Stimulated activated CD8-positive, alpha-beta memory T cell treated with anti-CD3 and anti-CD28 coated beads, Interleukin-2, amount 100 ng/mL, for 1 hour (primary cell): ENCODE data around the gene TRIM21.
"Not testable (repeated sequence)": the region's sequence is repeated elsewhere in the genome, so short reads cannot be mapped to it uniquely, and the experiment has no call there.

ENCODE experiments used
- DNase-seq, 2 donors: peaks; one replicate each; pipeline ENCODE4 v3.0.0-alpha.2; 2020; ENCODE audit warnings: low read depth in 2 of 2

The TRIM21 gene

DNA sequence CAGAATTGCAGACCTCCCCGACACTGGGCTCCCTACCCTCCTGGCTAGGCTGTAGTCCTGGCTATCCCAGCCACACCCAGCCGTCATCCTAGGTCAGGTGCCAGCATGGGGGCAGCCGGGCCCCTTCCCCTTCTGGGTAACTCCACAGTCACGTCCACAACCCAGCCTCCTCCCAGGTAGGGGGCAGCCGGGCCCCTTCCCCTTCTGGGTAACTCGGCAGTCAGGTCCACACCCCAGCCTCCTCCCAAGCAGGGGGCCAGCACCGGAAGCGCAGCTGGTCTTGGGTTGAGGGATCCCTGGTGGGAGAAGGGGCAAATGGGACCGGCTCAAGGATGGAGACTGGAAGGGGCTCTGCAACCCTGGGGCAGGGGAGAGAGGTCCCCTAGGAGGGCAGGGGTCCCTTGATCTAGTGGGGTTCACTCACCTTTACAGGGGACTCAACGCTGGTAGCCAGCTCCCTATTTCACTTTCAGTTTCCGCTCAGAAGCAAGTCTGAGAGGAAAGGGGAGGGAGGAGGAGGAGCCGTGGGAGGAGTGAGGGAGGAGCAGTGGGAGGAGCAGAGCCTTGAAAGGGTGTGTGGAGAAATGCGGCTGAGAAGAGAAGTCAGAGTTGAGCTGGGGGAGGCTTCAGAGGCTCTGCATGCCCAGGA lies at the start of gene TRIM21:
TRIM21 (minus strand) TSS at position 494 of the 649 bp plus-strand sequence. CDS start 3,293 bp downstream, outside the sequence.
- peak; percentile 73 to 74 for DNase-seq

DNA sequence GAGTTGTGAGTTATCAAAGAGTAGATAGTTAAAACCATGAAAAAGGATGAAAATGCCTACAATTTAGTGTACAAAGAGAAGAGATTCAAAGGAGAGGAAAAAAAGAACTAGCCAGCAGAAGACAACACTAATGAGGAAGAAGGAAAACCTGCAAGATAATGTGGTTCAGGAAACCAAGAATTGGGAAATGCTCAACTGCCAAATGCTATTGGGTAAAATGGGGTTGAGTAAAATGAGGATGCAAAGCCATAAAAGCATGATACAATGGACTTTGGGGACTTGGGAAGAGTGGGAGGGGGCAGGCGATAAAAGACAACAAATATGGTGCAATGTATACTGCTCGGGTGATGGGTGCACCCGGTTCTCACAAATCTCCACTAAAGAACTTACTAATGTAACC lies 48.0 kb upstream of the TRIM21 start:
- DNase-seq, result no peak

DNA sequence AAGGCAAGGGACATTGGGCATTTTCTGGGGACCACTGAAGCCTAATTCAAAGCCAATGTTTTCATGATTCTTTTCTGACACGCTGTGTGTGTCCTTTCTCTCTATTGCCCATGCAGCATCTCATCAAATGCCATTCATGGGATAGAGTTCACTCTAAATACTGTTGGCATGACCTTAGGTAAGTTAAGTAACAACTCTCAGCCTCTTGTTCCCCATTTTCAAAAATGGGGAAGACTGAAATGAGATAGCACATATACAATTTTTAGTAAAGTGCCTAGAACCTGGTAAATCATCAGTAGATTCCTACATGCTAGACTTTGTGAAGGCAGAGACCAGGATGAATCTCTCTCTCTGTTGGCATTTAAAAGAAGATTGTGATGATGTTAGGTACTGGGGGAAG lies 42.9 kb upstream of the TRIM21 start:
- no peak for DNase-seq

DNA sequence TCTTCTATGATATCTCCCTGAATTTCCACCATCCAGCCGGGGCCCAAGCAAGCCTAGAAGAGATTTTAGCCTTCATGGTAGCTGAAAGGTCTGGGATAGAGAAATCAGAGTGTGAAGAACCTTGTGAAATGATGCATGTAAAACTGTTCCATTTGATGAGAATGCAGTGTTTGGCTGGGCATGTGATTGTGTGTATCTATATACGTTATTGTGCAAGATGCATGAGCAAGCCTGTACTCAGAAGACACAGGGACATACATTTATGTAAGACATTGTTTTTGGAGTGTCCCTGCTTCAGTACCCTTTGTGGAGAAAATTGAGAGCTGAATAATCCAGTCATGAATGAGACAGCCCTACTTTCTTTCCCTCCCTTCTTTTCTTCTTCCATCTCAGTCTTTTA lies 40.4 kb upstream of the TRIM21 start:
- no peak for DNase-seq

DNA sequence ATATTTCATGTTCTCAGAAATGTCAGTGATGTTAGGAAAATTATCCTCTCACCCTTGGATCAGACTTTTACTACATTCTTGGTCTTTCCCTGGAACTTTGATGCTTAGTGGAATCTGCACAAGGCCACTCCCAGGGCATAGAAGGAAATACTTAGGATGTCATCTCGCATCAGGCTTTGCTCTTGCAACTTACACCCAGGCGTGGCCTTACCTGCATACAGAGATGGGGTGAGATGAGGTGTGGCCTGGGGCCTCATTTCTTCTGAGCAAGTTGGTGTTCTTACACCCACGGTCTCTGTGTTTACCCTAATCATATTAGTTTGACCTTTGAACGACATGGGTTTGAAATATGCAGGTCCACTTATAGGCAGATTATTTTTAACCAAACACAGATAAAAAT lies 36.5 kb upstream of the TRIM21 start:
- DNase-seq, result no peak

DNA sequence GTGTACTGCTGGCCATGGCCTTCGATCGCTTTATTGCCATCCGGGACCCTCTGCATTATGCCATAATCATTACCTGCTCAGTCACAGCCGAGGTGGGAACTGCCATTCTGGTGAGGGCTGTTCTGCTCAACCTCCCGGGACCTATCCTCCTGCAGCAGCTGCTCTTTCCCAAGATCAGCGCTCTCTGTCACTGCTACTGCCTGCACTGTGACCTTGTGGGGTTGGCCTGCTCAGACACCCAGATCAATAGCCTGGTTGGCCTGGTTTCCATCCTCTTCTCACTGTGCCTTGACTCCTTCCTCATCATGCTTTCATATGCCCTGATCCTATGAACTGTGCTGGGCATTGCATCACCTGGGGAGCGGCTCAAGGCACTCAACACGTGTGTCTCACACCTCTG lies 24.9 kb upstream of the TRIM21 start:
- no peak for DNase-seq

DNA sequence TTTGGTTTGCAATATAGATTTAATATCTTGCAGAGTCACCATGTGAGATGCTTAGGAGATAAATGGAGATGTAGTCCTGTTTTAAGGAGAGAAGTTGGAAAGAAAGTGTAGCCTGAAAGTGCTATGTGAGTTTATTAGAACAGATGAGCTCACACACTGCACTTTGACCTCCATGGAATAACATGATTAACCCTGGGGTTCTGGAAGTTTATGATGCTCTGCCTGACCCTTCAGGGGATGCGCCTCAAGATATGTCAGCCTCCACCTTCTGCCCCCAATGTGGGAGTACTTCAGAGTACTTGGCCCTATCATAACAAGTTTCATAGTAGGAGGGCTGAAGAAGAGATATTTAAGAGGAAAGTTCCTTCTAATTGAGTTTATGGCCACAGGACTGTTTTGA lies 23.3 kb upstream of the TRIM21 start:
- DNase-seq, result no peak

DNA sequence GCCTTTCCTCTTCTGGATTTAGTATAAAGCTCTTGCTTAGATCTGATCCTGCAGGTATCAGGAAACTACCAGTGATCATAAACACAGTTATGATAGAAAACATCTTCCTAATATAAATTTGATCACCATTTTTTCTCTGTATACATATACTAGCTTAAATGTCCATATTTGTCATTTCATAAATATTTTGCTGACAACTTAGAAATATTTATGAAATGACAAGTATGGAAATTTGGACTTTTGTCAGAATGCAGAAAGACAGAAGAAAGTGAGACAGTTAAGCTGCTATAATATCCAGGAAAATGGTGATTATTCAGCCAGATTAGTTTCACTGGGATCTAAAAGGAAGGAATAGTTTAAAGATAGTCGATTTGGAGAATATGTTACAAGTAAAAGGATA lies 22.8 kb upstream of the TRIM21 start:
- DNase-seq, result no peak

DNA sequence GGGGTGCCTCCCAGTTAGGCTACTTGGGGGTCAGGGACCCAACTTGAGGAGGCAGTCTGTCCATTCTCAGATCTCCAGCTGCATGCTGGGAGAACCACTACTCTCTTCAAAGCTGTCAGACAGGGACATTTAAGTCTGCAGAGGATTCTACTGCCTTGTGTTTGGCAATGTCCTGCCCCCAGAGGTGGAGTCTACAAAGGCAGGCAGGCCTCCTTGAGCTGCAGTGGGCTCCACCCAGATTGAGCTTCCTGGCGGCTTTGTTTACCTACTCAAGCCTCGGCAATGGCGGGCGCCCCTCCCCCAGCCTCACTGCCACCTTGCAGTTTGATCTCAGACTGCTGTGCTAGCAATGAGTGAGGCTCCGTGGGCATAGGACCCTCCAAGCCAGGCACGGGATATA lies 12.7 kb upstream of the TRIM21 start:
- DNase-seq, result not testable (repeated sequence)

DNA sequence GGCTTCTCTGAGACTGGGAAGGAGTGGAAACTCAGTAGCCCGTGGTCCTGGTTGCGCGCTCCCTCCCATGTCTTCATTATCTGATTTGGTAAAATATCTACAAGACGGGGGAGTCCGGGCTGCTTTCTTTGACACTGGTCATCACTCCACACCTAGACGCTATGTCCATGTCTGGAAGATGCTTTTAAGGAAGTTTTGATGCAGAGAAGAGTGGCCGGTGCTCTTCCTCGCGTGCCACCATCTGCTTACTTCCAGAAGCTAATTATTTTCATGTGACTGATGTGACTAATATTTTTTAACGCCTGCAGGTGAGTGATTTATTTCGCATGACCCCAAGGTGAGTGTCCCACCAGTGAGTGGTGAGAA lies 339 bp upstream of the TRIM21 start:
- no peak for DNase-seq

DNA sequence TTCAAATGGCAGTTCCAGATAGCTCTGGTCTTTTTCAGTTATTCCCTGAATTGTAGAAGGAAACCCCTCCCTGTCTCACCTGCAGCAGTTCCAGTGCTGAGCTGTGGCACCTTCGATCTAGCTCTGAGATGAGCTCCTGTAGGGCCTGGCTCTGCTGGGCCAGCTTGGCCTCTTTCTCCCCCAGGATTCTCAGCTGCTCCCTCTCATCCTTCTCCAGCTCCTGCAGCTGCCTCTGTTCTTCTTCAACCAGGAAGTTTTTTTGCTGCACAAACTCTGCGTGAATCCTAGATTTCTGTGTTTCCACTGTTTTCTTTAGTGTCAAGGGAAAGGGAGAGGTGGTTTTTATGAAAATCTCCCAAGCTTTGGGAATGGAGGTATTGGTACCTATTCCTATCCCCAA lies 5.3 kb downstream of the TRIM21 start:
- DNase-seq, result no peak

DNA sequence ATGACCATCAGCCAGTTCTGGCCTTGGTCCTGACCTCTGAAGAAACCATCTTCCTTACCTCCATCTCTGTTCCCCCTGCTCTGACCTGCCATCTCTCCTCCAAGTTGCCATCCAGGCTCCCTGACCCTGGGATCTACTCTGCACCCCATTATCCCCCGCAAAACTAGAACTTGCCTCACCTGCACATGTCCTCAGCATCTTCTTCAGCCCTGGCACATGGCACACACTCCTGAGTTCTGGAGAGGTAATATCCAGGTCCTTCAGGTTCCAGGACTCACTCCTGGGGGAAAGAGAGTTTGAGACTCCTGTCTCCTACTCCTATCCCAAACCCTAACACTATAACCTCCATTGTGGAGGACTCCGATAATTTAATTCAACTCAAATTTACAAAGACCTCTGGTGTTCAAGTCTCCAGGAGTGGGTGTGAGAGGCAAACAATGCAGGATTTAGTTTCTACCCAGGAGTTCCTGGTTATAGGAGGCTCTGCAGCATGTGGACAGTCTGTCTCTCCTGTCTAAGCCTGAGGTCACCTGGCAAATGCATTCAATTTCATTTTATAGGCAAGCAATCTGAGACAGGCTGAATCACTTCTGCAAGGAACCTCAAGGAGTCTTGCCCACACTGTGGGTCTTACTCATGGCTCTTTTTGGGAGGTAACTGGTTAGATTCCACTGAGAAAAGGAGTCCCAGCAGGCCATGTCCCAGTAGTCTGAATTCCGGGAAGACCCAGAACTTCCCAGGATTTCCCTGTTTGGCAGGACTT lies 7.3 kb downstream of the TRIM21 start:
- DNase-seq, result no peak

DNA sequence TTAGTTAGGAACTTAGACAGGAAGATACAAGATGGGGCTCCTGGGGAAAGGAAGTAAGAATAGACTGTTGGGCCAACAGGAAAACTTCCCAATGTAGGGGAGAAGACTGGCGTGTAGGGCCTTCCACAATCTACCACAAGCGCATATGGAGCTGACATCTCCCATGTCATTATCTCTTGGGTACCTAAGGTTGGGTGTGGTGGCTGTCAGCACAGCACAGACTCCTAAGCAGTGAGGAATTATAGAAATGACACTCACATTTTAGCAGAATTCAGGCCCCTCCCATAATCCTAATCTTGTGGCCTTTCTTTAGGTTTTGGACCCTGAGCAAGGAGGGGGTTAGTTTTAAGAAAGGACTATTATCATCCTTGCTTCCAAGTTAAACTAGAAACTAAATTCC lies 11.6 kb downstream of the TRIM21 start:
- no peak for DNase-seq

DNA sequence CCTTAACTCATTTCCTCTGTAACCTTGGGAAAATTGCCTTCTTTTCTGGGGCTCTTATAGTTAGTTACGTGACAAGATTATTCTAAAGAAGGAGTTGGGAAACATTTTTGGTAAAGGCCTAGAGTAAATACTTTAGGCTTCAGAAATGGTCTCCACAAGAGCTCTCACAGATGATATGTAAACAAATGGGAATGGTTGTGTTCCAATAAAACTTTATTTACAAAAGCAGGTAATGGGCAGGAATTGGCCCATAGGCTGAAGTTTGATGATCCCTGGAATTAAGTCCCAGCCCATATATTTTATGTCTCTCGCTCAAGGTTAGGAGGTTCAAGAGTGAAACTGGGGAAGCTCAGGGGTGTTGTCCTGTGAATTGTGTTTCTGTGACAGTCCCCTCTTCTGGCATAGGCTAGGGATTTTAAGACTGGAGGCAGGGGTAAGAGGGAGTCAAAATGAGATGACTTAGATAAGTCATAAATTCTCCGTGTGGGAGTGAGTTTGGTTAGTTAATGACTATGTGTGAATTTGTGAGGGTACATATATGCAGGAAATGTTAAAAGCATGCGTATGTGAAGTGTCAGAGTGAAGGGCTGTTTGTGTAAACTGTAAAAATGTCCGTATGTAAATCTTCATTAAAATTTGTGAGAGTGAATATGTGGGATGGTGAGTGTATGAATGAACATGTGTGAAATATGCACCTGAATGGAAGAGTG lies 17.9 kb downstream of the TRIM21 start:
- DNase-seq, result no peak

DNA sequence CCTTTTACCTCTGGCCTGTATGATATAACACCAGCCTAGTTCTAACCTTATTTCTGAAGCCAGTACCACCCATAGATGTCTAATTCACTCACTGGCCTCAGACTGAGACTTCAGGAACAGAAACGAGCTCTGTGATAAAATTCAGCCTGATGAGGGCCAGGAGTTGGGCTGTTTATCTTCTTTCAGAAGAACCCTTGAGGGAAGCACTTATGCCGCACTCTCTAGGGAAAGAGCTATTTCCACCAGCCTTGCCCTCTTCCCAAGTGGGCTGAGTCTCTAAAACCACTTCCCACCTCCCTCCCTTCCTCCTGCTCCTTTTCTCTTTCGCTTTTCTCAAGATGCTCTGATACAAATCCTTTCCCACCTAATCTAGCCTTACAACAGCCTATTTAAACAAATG lies 23.3 kb downstream of the TRIM21 start:
- no peak for DNase-seq

DNA sequence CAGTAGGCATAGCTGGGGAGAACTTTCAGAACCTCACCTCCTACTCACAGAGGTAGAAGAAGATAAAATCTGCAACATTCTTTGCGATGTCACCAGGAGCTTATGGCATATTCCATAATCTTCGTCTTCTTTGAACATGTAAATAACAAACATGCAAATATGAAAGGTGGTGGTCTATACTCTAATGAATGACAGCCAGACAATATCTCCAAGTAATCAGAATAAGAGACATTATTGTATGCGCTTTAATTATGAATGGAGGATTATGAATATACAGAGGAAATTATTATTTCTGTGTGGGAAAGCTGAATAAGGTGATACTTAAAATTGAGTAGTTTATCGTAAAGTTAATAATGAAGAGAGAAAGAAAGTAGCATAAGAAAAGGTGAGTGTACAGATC lies 25.2 kb downstream of the TRIM21 start, which contains the start of gene OR52B4:
OR52B4 (minus strand) TSS at position 101 of the 400 bp plus-strand sequence; CDS start at position 10, 91 bp downstream.
- DNase-seq, result no peak

DNA sequence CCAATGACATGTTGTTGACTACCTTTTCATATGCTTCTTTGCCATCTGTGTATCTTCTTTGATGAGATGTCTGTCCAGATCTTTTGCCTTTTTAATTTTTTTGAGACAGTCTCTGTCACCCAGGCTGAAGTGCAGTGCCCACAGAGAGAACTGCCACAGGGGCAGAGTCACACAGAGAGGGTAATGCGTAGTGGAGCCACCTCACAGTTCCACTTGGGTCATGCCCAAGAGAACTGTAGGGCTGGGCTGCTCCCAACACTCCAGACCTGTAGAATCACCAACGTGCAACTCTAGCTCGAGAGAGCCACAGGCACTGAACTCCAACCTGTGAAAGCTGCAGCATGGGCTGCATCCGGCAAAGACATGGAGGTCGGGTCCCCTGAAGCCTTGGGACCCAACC lies 45.4 kb downstream of the TRIM21 start:
- DNase-seq, result not testable (repeated sequence)

DNA sequence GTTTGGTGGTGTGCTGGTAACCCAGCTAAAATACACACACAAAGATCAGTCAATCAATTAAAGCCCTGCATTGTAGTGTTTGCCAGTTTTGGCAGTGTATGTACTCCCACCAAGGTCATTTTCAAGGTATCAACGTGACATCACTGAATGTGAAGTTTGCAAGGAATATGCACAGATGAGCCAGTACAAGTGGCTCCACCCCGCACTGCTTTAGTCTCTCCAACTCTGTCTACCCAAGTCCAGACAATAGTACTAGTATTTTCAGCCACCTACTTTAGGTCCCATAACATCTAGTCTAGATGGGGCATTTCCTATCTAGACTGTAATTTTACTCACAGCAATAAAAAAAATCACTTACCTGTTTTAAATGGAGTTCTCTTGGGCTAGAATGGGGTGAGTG lies 48.1 kb downstream of the TRIM21 start:
- not testable (repeated sequence) for DNase-seq
